SH-SY5Y (cell line): ENCODE data around the gene PHF20.

Experiments used
- GATA2 ChIP-seq: IDR thresholded peaks from 2 replicates; pipeline ENCODE4 v1.6.1; 2011; ENCODE audit warnings: mild to moderate bottlenecking, low read depth, low read length
- GATA3 ChIP-seq: IDR thresholded peaks from 2 replicates; pipeline ENCODE4 v1.6.1; 2011; ENCODE audit warnings: low read depth, mild to moderate bottlenecking, low read length, moderate library complexity

GRCh38 chr20:35978041-35978513 lies 206.3 kb downstream of the PHF20 start:
- TF ChIP-seq GATA3 (no peak), GATA2 (no peak)
